ENCODE results near the gene PTGS1.

DNA sequence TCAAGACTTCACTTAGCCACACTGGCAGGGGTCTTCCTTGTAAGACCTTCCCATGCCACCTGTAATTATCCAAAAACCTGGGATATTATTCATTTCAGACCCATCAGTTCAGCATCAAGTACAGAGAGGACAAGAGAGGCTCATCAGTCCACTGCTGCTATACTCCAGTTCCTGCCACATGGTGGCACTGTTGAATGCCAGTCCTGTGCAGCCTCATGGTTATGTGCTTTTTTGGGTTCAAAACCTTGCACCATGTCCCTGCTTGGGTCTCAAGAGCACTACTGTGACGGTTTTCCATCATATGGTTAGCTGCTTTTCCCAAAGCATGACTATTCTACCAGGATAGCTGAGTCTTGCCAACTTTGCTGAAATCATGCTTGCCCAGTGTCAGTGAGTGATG is 8.5 kb downstream of the PTGS1 start:
- TF ChIP-seq FOXA1 (IDR thresholded peaks at IDR 0.05) = no peak
- no peak for TF ChIP-seq TAF1 (conservative IDR thresholded peaks at IDR 0.05)
- no peak for TF ChIP-seq YY1 (IDR thresholded peaks at IDR 0.05)
- TF ChIP-seq, protein P1, sequence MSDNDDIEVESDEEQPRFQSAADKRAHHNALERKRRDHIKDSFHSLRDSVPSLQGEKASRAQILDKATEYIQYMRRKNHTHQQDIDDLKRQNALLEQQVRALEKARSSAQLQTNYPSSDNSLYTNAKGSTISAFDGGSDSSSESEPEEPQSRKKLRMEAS (IDR thresholded peaks at IDR 0.05) = no peak
- TF ChIP-seq, protein P2, sequence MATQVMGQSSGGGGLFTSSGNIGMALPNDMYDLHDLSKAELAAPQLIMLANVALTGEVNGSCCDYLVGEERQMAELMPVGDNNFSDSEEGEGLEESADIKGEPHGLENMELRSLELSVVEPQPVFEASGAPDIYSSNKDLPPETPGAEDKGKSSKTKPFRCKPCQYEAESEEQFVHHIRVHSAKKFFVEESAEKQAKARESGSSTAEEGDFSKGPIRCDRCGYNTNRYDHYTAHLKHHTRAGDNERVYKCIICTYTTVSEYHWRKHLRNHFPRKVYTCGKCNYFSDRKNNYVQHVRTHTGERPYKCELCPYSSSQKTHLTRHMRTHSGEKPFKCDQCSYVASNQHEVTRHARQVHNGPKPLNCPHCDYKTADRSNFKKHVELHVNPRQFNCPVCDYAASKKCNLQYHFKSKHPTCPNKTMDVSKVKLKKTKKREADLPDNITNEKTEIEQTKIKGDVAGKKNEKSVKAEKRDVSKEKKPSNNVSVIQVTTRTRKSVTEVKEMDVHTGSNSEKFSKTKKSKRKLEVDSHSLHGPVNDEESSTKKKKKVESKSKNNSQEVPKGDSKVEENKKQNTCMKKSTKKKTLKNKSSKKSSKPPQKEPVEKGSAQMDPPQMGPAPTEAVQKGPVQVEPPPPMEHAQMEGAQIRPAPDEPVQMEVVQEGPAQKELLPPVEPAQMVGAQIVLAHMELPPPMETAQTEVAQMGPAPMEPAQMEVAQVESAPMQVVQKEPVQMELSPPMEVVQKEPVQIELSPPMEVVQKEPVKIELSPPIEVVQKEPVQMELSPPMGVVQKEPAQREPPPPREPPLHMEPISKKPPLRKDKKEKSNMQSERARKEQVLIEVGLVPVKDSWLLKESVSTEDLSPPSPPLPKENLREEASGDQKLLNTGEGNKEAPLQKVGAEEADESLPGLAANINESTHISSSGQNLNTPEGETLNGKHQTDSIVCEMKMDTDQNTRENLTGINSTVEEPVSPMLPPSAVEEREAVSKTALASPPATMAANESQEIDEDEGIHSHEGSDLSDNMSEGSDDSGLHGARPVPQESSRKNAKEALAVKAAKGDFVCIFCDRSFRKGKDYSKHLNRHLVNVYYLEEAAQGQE (IDR thresholded peaks at IDR 0.05) = no peak
- TF ChIP-seq, protein P3, sequence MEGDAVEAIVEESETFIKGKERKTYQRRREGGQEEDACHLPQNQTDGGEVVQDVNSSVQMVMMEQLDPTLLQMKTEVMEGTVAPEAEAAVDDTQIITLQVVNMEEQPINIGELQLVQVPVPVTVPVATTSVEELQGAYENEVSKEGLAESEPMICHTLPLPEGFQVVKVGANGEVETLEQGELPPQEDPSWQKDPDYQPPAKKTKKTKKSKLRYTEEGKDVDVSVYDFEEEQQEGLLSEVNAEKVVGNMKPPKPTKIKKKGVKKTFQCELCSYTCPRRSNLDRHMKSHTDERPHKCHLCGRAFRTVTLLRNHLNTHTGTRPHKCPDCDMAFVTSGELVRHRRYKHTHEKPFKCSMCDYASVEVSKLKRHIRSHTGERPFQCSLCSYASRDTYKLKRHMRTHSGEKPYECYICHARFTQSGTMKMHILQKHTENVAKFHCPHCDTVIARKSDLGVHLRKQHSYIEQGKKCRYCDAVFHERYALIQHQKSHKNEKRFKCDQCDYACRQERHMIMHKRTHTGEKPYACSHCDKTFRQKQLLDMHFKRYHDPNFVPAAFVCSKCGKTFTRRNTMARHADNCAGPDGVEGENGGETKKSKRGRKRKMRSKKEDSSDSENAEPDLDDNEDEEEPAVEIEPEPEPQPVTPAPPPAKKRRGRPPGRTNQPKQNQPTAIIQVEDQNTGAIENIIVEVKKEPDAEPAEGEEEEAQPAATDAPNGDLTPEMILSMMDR (IDR thresholded peaks at IDR 0.05; ENCODE audit: low read depth, low read length, missing input control) = no peak
- TF ChIP-seq RAD21 (IDR thresholded peaks at IDR 0.05) = peak in 1 of 2 donors; percentile 11
- TF ChIP-seq, protein P4, sequence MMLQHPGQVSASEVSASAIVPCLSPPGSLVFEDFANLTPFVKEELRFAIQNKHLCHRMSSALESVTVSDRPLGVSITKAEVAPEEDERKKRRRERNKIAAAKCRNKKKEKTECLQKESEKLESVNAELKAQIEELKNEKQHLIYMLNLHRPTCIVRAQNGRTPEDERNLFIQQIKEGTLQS (IDR thresholded peaks at IDR 0.05) = no peak
- no peak for TF ChIP-seq EGR1 (IDR thresholded peaks at IDR 0.05; ENCODE audit: low read depth in 2 of 2)
- TF ChIP-seq JUND (IDR thresholded peaks at IDR 0.05) = no peak
- no peak for TF ChIP-seq GABPA (IDR thresholded peaks at IDR 0.05 in 1 of 2, conservative IDR thresholded peaks at IDR 0.05 in 1 of 2)
- TF ChIP-seq SP1 (IDR thresholded peaks at IDR 0.05) = no peak
- TF ChIP-seq, protein P5, sequence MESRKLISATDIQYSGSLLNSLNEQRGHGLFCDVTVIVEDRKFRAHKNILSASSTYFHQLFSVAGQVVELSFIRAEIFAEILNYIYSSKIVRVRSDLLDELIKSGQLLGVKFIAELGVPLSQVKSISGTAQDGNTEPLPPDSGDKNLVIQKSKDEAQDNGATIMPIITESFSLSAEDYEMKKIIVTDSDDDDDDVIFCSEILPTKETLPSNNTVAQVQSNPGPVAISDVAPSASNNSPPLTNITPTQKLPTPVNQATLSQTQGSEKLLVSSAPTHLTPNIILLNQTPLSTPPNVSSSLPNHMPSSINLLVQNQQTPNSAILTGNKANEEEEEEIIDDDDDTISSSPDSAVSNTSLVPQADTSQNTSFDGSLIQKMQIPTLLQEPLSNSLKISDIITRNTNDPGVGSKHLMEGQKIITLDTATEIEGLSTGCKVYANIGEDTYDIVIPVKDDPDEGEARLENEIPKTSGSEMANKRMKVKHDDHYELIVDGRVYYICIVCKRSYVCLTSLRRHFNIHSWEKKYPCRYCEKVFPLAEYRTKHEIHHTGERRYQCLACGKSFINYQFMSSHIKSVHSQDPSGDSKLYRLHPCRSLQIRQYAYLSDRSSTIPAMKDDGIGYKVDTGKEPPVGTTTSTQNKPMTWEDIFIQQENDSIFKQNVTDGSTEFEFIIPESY (IDR thresholded peaks at IDR 0.05) = no peak
